Measurements from ENCODE around the gene PSMB7.

PSMB7 gene

DNA sequence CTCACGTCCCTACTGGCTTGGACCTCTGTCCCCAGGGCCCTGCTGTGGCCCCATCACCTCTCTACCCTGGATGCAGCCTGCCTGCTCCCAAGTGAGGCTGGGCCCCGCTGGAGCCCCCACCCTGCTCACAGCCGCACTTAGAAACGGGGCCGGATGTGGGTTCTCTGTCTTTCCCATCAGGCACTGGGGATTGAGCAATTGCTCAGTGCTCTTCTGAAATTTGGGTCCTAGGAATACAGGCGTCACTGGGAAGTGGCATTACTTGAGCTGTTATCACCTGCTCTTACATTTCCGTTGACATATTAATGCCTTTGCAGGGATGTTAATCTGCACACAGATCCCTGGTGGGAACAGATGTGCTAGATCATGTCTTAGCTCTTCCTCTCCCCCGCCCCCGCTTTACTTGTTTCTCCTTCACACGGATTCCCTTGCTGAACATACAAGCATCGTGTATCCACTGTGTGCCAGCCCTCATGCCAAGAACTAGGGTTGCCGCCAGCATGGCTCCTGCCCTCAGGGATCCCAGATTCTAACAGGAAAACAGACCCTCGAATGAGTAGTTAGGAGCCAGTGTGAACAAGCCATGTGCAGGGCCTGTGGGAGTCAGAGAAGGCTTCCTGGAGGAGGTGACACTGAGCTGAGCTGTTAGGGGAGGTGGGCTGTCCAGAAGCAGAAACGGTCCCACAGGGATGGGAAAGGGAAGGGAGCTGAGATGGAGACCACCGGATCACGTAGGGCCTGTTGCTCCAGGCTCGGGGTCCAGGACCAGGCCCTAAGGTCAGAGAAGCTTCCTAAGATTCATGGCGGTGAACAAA, 92.4 kb downstream of the PSMB7 start:
- DNase-seq = no peak

DNA sequence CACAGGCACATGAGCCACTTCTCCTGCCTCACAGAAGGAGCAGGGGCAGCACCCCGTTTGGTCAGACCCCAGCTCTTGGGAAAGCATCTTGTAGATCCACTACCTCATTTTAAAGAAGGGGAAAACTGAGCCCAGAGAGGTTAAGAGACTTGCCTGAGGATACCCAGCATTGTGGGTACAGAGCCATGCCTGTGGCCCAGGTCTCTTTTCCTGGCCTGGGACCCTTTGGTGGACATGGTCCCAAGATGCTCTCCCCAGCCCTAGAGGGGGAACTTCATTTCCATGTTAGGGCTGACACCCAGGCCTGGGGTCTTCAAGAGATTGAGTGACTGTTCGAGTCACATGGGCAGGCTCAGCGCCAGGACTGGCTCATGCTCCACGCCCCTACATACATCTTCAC, 93.3 kb downstream of the PSMB7 start:
- DNase-seq = no peak

DNA sequence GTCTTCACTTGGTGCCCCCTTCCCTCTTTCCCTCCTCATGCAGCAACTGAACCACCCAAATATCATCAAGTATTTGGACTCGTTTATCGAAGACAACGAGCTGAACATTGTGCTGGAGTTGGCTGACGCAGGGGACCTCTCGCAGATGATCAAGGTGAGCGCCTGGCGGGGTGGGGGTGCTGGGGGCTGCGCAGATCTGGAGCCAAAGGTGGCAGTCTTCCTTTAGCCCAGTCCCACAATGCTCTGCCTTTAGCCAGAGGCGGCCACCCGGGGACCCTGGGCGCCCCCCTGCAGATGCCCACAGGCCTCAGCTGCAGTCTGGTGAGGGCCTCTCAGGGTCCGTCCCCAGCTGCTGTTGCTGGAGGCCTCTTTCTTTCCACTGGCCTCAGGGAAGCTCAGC, 93.8 kb downstream of the PSMB7 start:
- DNase-seq = no peak

DNA sequence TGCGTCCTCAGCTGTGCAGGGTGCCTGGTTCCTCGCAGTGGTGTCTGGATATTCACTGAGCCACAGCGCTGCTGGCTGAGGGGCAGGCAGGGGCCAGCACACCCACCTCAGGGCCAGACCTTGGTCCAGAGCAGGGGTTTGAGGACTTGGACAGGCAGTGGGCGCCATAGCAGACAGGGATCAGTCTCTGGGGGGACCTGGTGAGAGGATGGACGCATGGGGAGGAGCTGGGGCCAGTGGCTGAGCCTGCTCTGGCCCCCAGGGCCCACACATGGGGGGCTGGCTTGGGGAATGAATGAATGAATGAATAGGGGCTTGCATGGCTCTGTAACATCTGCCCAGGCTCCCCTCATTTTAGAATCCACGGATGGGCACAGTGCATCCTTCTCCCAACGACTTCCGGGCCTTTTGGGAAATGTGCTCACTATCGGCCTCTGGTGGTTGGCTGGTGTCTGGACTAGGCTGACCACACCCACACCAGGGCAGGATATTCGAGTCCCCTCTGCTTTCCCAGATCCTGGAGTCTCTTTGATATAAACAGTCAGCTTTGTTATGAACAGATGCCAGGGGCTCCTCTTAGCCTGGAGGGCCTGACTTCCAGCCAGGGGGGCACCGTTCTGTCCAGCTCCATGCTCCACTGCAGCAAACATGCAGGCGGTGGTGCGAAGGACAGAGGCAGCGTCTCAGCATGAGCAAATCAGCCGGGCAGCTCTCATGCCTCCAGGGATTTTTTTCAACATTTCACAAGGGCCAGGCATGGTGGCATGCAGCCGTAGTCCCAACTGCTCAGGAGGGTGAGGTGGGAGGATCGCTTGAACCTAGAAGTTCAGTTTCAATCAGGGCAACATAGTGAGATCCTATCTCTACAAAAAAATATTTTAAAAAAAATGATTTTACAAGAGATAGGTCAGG, 94.9 kb downstream of the PSMB7 start:
- peak; percentile 38 to 62 for DNase-seq

DNA sequence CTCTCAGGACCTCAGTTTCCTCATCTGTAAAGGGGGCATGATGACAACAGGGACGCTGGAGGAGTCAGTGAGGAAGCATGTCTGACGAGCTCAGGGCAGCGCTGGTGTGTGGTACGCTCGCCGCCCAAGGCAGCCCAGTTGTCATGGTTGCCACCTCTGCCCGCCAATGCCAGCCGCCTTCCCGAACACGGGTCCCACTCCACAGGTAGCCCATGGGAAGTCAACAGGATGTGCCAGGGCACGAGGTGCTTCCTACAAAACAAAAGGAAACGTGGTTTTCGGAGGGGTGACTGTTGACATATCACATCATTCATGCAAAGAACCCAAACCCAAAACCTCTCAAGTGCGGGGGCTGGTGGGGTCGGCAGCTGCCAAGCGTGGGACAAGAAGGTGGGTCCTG, 99.4 kb downstream of the PSMB7 start:
- DNase-seq = no peak

DNA sequence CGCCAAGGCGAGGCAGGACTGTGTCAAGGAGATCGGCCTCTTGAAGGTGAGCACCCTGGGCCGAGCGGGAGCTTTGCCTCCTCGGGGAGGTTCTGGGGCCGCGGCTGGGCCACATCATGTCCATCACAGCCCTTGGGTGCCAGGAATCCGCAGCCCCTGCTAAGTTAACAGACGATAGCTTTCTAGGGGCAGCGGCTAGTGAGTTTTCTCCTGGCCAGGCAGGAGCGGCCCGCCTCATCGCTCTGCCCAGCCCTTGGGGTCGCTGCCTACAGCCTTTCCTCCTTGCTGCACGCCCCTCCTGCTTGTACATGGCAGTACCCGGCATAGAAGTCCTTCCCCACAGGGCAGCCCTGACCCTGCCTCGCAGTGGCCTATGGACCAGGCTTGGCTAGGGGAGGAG, 101.3 kb downstream of the PSMB7 start:
- DNase-seq = no peak

DNA sequence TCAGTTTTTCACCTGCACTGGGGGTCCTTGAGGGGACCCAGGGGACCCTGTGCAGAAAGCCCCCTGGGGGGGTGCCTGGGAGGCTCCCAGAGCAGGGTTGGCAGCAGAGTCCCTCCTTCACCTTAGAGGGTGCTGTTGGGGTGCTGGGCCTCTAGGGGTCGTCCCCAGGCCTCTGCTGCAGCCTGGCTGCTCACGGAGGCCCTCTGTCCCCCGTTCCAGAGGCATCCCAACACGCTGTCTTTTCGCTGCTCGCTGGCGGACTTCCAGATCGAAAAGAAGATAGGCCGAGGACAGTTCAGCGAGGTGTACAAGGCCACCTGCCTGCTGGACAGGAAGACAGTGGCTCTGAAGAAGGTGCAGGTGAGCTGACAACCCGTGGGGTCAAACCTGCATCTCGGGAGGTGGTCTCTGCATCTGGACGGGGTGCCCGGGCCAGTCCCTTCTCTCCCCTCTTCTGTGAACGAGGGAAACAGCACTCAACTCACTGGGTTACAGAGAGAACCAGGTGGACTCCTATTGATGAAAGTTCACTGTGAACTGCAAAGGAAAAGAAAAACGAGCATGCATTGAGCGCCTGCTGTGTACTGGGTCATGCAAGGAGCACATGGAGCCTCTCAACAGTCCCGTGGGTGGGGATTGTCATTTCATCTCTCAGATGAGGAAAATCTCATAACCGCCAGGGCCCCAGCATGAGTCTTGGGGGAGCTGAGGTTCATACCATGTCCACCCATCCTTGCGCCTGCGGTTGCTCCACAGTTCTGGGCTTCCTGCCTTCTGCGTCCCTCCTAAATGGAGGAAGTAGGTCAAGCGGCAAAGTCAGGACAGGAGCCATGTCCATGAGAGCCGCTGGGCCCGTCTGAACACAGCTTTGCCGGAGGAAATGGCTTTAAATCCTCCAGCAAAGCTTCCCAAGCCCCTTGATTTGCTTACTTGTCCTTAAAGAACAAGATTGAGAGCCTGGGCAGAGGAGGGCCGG, 102.7 kb downstream of the PSMB7 start:
- DNase-seq = no peak

DNA sequence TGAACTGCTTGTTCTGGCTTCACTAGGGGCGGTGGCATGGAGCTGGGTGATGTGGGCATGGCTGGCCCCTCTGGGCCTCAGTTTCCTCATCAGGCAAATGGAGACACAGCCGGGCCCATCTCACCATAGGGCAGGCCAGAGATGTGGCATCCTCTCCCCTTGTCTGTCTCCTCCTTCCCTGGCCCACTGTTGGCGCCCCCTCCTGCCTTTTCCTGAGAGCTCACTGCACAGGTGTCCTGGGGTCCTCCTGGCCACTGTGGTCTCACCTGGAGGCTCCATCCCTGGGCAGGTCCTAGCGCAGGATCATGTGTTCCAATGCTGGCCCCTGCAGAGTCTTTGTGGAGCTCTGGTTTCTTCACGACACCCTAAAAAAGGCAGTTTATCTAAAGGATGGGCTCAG, 104.0 kb downstream of the PSMB7 start:
- DNase-seq = no peak

DNA sequence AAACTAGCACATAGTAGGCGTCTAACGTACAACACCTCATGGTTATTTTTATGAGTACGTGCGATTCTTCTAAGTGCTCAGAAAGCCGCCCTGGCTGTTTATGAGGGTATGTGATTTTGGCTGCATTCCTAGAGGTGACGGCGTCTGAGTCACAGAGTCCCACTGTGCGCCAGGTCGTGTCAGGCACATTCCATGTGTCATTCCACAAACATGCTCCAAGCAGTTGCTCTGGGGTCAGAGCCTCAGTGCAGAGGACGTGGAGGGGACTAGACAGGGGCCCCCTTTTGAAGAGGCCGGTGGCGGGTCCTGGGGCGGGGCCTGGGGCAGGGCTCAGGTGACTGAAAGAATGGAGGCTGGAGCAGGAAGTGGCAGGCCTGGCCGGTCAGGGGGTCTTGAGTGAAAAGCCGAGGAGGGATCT, 105.6 kb downstream of the PSMB7 start:
- peak; percentile 93 to 97 for DNase-seq

DNA sequence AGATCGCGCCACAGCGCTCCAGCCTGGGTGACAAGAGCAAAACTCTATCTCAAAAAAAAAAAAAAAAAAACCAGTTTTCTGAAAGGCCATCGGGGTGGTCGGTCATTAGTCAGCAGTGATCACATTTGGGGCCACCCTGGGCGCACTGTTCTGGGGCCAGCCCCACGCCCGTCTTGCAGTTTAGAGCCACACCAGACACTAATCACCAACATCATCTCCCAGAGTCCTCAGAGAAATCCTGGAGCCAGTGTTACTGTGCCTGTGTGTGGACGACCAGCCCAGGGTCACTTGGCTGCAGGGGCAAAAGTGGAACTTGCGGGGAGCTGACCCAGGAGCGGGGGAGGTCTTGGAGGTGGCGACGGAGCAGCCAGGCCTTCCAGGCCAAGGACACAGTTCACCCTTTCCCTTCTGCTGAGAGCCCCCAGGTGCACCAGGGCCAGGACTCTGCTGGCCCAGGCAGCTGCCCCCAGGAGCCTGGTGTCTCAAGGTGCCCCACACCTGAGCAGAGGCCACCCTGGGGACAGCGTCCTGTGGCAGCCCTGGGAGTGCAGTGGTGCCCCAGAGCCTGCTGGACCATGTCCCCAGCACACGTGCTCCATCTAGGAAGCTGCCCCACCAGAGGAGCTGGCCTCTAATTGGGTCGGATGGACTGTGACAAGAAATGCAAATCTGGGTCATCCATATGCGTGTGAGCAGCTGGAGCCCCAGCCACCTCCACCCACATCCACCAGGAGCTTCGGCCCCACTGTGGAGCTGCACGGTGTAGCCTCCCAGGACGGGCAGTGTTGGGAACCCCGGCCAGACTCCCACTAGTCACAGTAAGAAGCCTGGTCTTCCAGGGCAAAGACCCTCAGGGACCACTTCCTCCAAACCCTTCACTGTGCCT, 106.4 kb downstream of the PSMB7 start:
- DNase-seq = no peak

DNA sequence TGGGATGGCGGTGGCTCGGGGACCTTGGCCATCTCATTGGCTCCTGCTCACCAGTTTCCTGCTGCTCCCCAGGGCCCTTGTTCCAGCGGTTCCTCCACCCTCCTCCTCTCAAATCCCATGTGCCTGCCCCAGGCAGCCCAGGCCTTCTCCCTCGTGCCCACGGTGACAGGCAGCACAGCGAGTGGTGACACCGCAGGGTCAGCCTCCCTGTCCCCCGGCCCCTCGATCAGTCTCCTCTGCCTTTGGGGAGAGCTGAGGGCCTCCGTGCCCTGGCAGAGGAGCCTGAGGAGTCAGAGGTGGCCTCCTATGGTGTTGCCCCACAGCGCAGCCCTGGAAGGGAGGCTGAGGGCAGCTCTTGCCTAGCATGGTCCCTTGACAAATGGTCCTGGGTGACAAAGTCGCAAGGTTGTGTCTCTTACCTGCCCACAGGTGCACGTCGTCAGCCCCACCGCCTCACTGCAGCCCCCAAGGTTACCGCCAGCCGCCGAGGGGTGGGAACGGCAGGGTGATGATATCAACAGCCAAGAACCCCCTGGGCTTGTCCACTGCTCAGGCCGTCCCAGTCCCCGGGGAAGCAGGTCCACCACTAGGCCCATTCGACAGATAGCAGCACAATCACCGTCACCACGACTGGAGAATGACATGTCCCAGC, 107.7 kb downstream of the PSMB7 start:
- DNase-seq = no peak

DNA sequence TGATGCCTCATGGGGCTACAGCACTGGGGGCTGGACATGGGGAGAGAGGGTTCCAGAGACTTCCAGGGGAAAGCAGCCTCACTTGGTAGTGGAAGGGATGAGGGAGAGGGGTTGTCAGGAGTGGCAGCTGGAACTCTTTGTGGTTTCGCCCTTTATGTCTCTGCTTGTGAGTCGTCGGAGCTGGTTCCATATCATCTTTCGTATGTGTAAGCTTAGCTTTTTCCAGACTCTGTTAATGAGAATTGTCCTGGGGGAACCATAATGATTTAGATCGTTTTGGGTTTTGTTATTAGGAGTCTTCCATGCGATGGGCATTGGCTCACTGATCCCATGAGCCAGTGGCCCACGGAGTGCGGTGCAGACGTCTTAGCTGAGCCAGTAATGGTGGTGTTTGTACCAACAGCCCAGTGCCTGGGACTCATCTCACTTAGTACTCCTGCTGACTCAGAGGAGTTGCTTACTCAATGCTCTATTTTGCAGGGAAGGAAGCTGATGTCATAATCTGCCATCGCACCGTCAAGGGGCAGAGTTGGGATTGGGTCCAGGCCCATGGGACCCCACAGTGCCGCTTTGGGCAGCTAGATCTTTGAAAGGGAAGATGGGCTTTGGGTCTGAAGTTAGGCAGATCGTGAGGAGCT, 109.0 kb downstream of the PSMB7 start:
- DNase-seq = peak; percentile 45 to 79

DNA sequence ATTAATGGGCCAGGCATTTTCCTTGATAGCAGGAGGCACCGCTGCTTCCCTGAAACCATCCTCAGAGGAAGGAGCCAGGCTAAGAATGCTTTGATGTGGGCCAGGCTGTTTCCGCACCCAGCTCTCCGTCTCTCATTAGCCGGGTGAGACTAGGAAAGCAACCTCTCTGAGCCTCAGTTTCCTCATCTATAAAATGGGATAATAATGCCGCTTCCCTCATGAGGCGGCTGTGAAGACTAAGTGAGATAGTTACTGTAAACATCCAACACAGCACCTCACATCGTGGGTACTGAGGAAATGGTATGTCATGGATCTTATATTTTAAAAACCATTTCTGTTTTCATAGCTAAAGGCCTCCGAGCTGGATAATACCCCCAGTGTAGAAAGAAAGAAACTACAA, 111.0 kb downstream of the PSMB7 start:
- DNase-seq = no peak

DNA sequence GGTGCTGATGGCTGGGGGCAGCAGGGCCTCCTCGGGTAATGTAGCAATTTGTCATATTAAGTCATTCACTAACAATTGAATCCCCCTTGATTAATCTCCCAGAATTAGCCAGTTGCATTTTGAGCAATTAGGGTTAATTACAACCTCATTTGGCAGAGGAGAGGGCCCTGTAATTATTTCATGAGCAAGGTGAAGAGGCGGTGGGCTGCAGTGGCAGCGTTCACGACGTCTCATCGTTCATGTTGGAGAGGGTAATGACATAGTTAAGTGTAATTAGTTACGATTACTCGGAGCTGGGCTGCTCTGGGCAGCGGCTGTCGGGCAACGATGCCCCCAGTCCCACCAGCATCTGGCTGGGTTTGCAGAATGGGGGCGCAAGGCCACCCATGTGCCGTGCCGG, 111.5 kb downstream of the PSMB7 start:
- DNase-seq = no peak
